ENCODE data around the gene PSTPIP2. TPM values are rescaled to one million over a fixed set of nuclear protein-coding genes. Genes with fewer than 3 reads are reported as not detected.

Gene PSTPIP2
- total RNA-seq, 1 experiment from 2014 or later = 3.3 TPM

DNA sequence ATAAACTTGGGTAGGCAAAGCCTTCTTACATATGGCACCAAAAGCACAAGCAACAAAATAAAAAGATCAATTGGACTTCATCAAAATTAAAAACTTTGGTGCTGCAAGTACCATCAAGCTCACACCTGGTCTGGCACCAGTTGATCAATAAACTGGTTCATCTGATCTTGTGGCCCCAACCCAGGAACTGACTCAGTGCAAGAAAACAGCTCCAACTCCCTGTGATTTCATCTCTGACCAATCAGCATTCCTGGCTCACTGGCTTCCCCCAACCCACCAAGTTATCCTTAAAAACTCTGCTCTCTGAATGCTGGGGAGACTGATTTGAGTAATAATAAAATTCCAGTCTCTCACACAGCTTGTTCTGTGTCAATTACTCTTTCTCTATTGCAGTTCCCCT is 113.3 kb downstream of the PSTPIP2 start:
- DNase-seq = no peak
- Histone ChIP-seq H3T11ph (ENCODE audit: low read length) (no peak overlapping the region), H3K79me1 (ENCODE audit: insufficient read depth, low read depth, low read length, poor library complexity, severe bottlenecking) (no peaks in the 10 kb centered on the region), H3K27ac (ENCODE audit: insufficient read length, low read depth, low read length) (no peak overlapping the region), H3K79me2 (ENCODE audit: insufficient read depth, low read length) (no peaks in the 10 kb centered on the region), H3K4me1 (ENCODE audit: insufficient read depth, low read length) (no peaks in the 10 kb centered on the region), H3K18ac (ENCODE audit: insufficient read length, low read depth, low read length) (no peak overlapping the region), H2AK5ac (ENCODE audit: insufficient read length, low read length) (no peak overlapping the region), H3K9me3 (ENCODE audit: control insufficient read depth, low read depth, low read length) (no peaks in the 10 kb centered on the region), H3K4me2 (ENCODE audit: insufficient read depth, insufficient read length, low read length) (no peak overlapping the region), H3K4ac (ENCODE audit: low read depth, low read length) (no peak overlapping the region), H3K56ac (ENCODE audit: insufficient read length, low read depth, low read length) (no peak overlapping the region), H3K14ac (ENCODE audit: insufficient read depth, low read length) (no peak overlapping the region), H3K9ac (ENCODE audit: extremely low read depth, insufficient read length, low read length) (no peak overlapping the region), H2BK120ac (ENCODE audit: low read depth, low read length, poor library complexity, severe bottlenecking) (no peak overlapping the region), H2BK5ac (ENCODE audit: insufficient read length, low read length) (no peak overlapping the region), H4K5ac (ENCODE audit: insufficient read length, low read depth, low read length) (no peak overlapping the region), H4K8ac (replicated peaks; ENCODE audit: insufficient read length, low read depth, low read length) (no peak overlapping the region), H2BK15ac (ENCODE audit: low read depth, low read length) (no peak overlapping the region), H3K27me3 (ENCODE audit: insufficient read depth, low read length) (no peaks in the 10 kb centered on the region), H4K20me1 (ENCODE audit: control insufficient read depth, insufficient read depth, insufficient read length) (no peaks in the 10 kb centered on the region), H4K91ac (ENCODE audit: insufficient read length, low read depth, low read length) (no peak overlapping the region), H2AFZ (ENCODE audit: low read length) (no peak overlapping the region), H3K23ac (ENCODE audit: insufficient read length, low read depth, low read length) (no peak overlapping the region), H3K23me2 (ENCODE audit: insufficient read length, low read depth, low read length, poor library complexity, severe bottlenecking) (no peaks in the 10 kb centered on the region), H2BK20ac (ENCODE audit: low read depth, low read length, poor library complexity, severe bottlenecking) (no peak overlapping the region), H2BK12ac (ENCODE audit: insufficient read length, low read depth, low read length) (no peak overlapping the region)
- H3K4me3 Mint-ChIP-seq = no peak overlapping the region
- TF ChIP-seq, protein P1, sequence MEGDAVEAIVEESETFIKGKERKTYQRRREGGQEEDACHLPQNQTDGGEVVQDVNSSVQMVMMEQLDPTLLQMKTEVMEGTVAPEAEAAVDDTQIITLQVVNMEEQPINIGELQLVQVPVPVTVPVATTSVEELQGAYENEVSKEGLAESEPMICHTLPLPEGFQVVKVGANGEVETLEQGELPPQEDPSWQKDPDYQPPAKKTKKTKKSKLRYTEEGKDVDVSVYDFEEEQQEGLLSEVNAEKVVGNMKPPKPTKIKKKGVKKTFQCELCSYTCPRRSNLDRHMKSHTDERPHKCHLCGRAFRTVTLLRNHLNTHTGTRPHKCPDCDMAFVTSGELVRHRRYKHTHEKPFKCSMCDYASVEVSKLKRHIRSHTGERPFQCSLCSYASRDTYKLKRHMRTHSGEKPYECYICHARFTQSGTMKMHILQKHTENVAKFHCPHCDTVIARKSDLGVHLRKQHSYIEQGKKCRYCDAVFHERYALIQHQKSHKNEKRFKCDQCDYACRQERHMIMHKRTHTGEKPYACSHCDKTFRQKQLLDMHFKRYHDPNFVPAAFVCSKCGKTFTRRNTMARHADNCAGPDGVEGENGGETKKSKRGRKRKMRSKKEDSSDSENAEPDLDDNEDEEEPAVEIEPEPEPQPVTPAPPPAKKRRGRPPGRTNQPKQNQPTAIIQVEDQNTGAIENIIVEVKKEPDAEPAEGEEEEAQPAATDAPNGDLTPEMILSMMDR (conservative IDR thresholded peaks at IDR 0.05) = no peak
- H3K27ac Mint-ChIP-seq = no peak overlapping the region; a peak in 1 of 7 replicates
- peaks cover 2 to 15% (median 6%) of the 10 kb centered on the region in 3 experiments; a peak in 4 of 7 replicates for H3K36me3 Mint-ChIP-seq (ENCODE audit: insufficient read depth in 1 of 3, low read depth in 3 of 3)
- no peaks in the 10 kb centered on the region for H3K4me1 Mint-ChIP-seq
- no peaks in the 10 kb centered on the region for H3K27me3 Mint-ChIP-seq (ENCODE audit: low read depth)
- no peaks in the 10 kb centered on the region for H3K9me3 Mint-ChIP-seq
